ENCODE measurements around the gene SLC6A6. TPM values are rescaled to one million over a fixed set of nuclear protein-coding genes. Genes with fewer than 3 reads are reported as not detected.

The SLC6A6 gene
- polyA plus RNA-seq, 1 of the 3 experiments (the other 2 are of a cell fraction) = 19.1 TPM

- H3K27me3 ChIP-seq (ENCODE audit: insufficient read depth) = peaks cover 7% of the 10 kb centered on the region; the same call in 1 of the 2 replicates
- no peak overlapping the region for H3K27ac ChIP-seq (ENCODE audit: low read depth in 2 of 2, low read length in 1 of 2)
- ChIA-PET CTCF (interaction anchor here (1.2 to 2.3 kb wide), 4 partner anchors 13 to 91 kb away, joined by 3 to 8 read pairs (median 4); no protein-coding TSS in a partner anchor), POLR2A (no interaction called here)
- TF ChIP-seq GATA2 (CRISPR knock-in tag; IDR thresholded peaks at IDR 0.05) (no peak), FOXJ3 (CRISPR knock-in tag; IDR thresholded peaks at IDR 0.05) (no peak), EP300 (IDR thresholded peaks at IDR 0.05; ENCODE audit: borderline replicate concordance in 1 of 2, low read depth in 1 of 2, low read length in 1 of 2) (no peak), NRF1 (IDR thresholded peaks at IDR 0.05; ENCODE audit: low read depth, low read length) (no peak), TCF12 (IDR thresholded peaks at IDR 0.05) (no peak), REST (IDR thresholded peaks at IDR 0.05; ENCODE audit: low read depth, low read length) (no peak)
- H3K79me2 ChIP-seq (ENCODE audit: insufficient read depth) = no peaks in the 10 kb centered on the region
- no peak overlapping the region for H3K4me3 ChIP-seq (ENCODE audit: low read depth in 2 of 2, low read length in 1 of 2)
- peaks cover 0 to 16% of the 10 kb centered on the region in 2 experiments; a peak in 1 of 4 replicates for H3K4me1 ChIP-seq (ENCODE audit: control insufficient read depth in 1 of 2, insufficient read depth in 2 of 2, low read depth in 1 of 2, low read length in 1 of 2)
- H3K4me2 ChIP-seq = no peak overlapping the region
- no peak for DNase-seq
- H2AFZ ChIP-seq (ENCODE audit: low read depth) = no peak overlapping the region
- no peak overlapping the region for H3K9ac ChIP-seq
- no peaks in the 10 kb centered on the region for H4K20me1 ChIP-seq (ENCODE audit: insufficient read depth)
- no peaks in the 10 kb centered on the region for H3K9me3 ChIP-seq
- 40% methylated on average over 1 of the region's 3 CpGs for WGBS (ENCODE audit: low lambda C conversion rate)
- no peaks in the 10 kb centered on the region for H3K9me2 ChIP-seq
- H3F3A ChIP-seq (replicated peaks; ENCODE audit: insufficient read depth) = no peaks in the 10 kb centered on the region
- H3K36me3 ChIP-seq (replicated peaks in 1 of 2; ENCODE audit: control insufficient read depth in 1 of 2, insufficient read depth in 2 of 2, low read length in 1 of 2) = no peaks in the 10 kb centered on the region
These were observed 24.6 kb upstream of the SLC6A6 start for GRCh38 chr3:14377838-14378169.

- WGBS (ENCODE audit: low lambda C conversion rate) = 84% methylated on average over 3 of the region's 4 CpGs
- no peak for TF ChIP-seq SMC3 (IDR thresholded peaks at IDR 0.05; ENCODE audit: low read depth, low read length)
- TF ChIP-seq RXRA (IDR thresholded peaks at IDR 0.05; ENCODE audit: borderline replicate concordance, low read depth) = no peak
- Histone ChIP-seq H3K4me2 (no peak overlapping the region), H3K4me1 (ENCODE audit: control insufficient read depth in 1 of 2, insufficient read depth in 2 of 2, low read depth in 1 of 2, low read length in 1 of 2) (peaks cover 0 to 16% of the 10 kb centered on the region in 2 experiments; a peak in 1 of 4 replicates), H3K9me3 (no peaks in the 10 kb centered on the region), H3K36me3 (replicated peaks in 1 of 2; ENCODE audit: control insufficient read depth in 1 of 2, insufficient read depth in 2 of 2, low read length in 1 of 2) (no peaks in the 10 kb centered on the region), H4K20me1 (ENCODE audit: insufficient read depth) (no peaks in the 10 kb centered on the region), H3K9me2 (no peaks in the 10 kb centered on the region), H2AFZ (ENCODE audit: low read depth) (no peak overlapping the region), H3K79me2 (ENCODE audit: insufficient read depth) (no peaks in the 10 kb centered on the region), H3K27ac (ENCODE audit: low read depth in 2 of 2, low read length in 1 of 2) (no peak overlapping the region), H3K4me3 (ENCODE audit: low read depth in 2 of 2, low read length in 1 of 2) (no peak overlapping the region), H3F3A (replicated peaks; ENCODE audit: insufficient read depth) (no peaks in the 10 kb centered on the region), H3K27me3 (ENCODE audit: insufficient read depth) (peaks cover 7% of the 10 kb centered on the region; the same call in 1 of the 2 replicates), H3K9ac (no peak overlapping the region)
- CTCF ChIA-PET = interaction anchor here (1.2 to 2.3 kb wide), 4 partner anchors 12 to 90 kb away, joined by 3 to 8 read pairs (median 4); partner anchors contain the start of gene SLC6A6
- no peak for DNase-seq
- POLR2A ChIA-PET = no interaction called here
These were observed 24.0 kb upstream of the SLC6A6 start for GRCh38 chr3:14378415-14378814.

All from SK-N-SH (cell line).